ENCODE data around the gene EDEM3. TPM values are rescaled to one million over a fixed set of nuclear protein-coding genes. Genes with fewer than 3 reads are reported as not detected.
A peak's percentile ranks its signal among the peaks of the same experiment; 100 is the strongest.

Gene EDEM3
- total RNA-seq, 2 donors from 2014 or later, result 28.3 to 28.4 TPM

- ATAC-seq (replicated peaks in 1 of 2) (no peak), DNase-seq (no peak)
- H3K9me3 Mint-ChIP-seq, result no peaks in the 10 kb centered on the region
- no peaks in the 10 kb centered on the region for H3K27me3 Mint-ChIP-seq (ENCODE audit: low read depth)
- peaks cover 0 to 2% of the 10 kb centered on the region in 2 donors for H3K36me3 Mint-ChIP-seq (ENCODE audit: insufficient read depth in 2 of 2)
- peak overlapping the region; percentile 3 for H3K27ac Mint-ChIP-seq
- peak overlapping the region in 1 of 2 donors; percentile 1 for H3K4me3 Mint-ChIP-seq
- peaks cover 51% of the 10 kb centered on the region for H3K4me1 Mint-ChIP-seq (ENCODE audit: low read depth)
Observed at GRCh38 chr1:184745110-184745509, 9.5 kb downstream of the EDEM3 start.

GRCh38 chr1:184743062-184743756 lies 11.4 kb downstream of the EDEM3 start:
- peak overlapping the region; percentile 85 for H3K27ac Mint-ChIP-seq
- ATAC-seq (replicated peaks in 1 of 2), result peak; percentile 81 to 87
- H3K36me3 Mint-ChIP-seq (ENCODE audit: insufficient read depth in 2 of 2), result peaks cover 0 to 2% of the 10 kb centered on the region in 2 donors
- no peaks in the 10 kb centered on the region for H3K9me3 Mint-ChIP-seq
- H3K4me1 Mint-ChIP-seq (ENCODE audit: low read depth), result peaks cover 44% of the 10 kb centered on the region
- no peak for DNase-seq
- H3K27me3 Mint-ChIP-seq (ENCODE audit: low read depth), result no peaks in the 10 kb centered on the region
- peak overlapping the region; percentile 8 to 66 for H3K4me3 Mint-ChIP-seq

GRCh38 chr1:184740344-184740743 lies 14.3 kb downstream of the EDEM3 start:
- Mint-ChIP-seq H3K9me3 (no peaks in the 10 kb centered on the region), H3K4me1 (ENCODE audit: low read depth) (peaks cover 27% of the 10 kb centered on the region), H3K27ac (no peak overlapping the region), H3K4me3 (no peak overlapping the region), H3K36me3 (ENCODE audit: insufficient read depth in 2 of 2) (peaks cover 1 to 7% of the 10 kb centered on the region in 2 donors), H3K27me3 (ENCODE audit: low read depth) (no peaks in the 10 kb centered on the region)
- ATAC-seq (replicated peaks in 1 of 2) (no peak), DNase-seq (no peak)

GRCh38 chr1:184739796-184740195 lies 14.9 kb downstream of the EDEM3 start:
- no peak for DNase-seq
- peaks cover 4 to 9% of the 10 kb centered on the region in 2 donors for H3K36me3 Mint-ChIP-seq (ENCODE audit: insufficient read depth in 2 of 2)
- H3K27me3 Mint-ChIP-seq (ENCODE audit: low read depth), result no peaks in the 10 kb centered on the region
- H3K27ac Mint-ChIP-seq, result no peak overlapping the region
- ATAC-seq (replicated peaks in 1 of 2), result no peak
- no peak overlapping the region for H3K4me3 Mint-ChIP-seq
- H3K4me1 Mint-ChIP-seq (ENCODE audit: low read depth), result peaks cover 21% of the 10 kb centered on the region
- H3K9me3 Mint-ChIP-seq, result no peaks in the 10 kb centered on the region

- Mint-ChIP-seq H3K27me3 (ENCODE audit: low read depth) (no peaks in the 10 kb centered on the region), H3K9me3 (no peaks in the 10 kb centered on the region), H3K27ac (no peak overlapping the region), H3K4me3 (no peak overlapping the region), H3K36me3 (ENCODE audit: insufficient read depth in 2 of 2) (peaks cover 4 to 11% of the 10 kb centered on the region in 2 donors), H3K4me1 (ENCODE audit: low read depth) (peaks cover 17% of the 10 kb centered on the region)
- DNase-seq, result no peak
- no peak for ATAC-seq (replicated peaks in 1 of 2)
Observed at GRCh38 chr1:184739070-184739469, 15.6 kb downstream of the EDEM3 start.

- Mint-ChIP-seq H3K4me1 (ENCODE audit: low read depth) (no peaks in the 10 kb centered on the region), H3K27ac (no peak overlapping the region), H3K9me3 (no peaks in the 10 kb centered on the region), H3K4me3 (no peak overlapping the region), H3K27me3 (ENCODE audit: low read depth) (no peaks in the 10 kb centered on the region), H3K36me3 (ENCODE audit: insufficient read depth in 2 of 2) (peaks cover 4 to 13% of the 10 kb centered on the region in 2 donors)
- no peak for DNase-seq
- no peak for ATAC-seq (replicated peaks in 1 of 2)
Observed at GRCh38 chr1:184734980-184735379, 19.7 kb downstream of the EDEM3 start.

- peaks cover 0 to 12% of the 10 kb centered on the region in 2 donors for H3K36me3 Mint-ChIP-seq (ENCODE audit: insufficient read depth in 2 of 2)
- DNase-seq, result no peak
- no peak overlapping the region for H3K27ac Mint-ChIP-seq
- H3K4me1 Mint-ChIP-seq (ENCODE audit: low read depth), result no peaks in the 10 kb centered on the region
- H3K27me3 Mint-ChIP-seq (ENCODE audit: low read depth), result no peaks in the 10 kb centered on the region
- H3K4me3 Mint-ChIP-seq, result no peak overlapping the region
- no peaks in the 10 kb centered on the region for H3K9me3 Mint-ChIP-seq
- ATAC-seq (replicated peaks in 1 of 2), result no peak
Observed at GRCh38 chr1:184724843-184725242, 29.8 kb downstream of the EDEM3 start.

- H3K9me3 Mint-ChIP-seq, result no peaks in the 10 kb centered on the region
- DNase-seq, result no peak
- peaks cover 0 to 13% of the 10 kb centered on the region in 2 donors for H3K36me3 Mint-ChIP-seq (ENCODE audit: insufficient read depth in 2 of 2)
- H3K4me1 Mint-ChIP-seq (ENCODE audit: low read depth), result no peaks in the 10 kb centered on the region
- no peak overlapping the region for H3K4me3 Mint-ChIP-seq
- H3K27ac Mint-ChIP-seq, result no peak overlapping the region
- H3K27me3 Mint-ChIP-seq (ENCODE audit: low read depth), result no peaks in the 10 kb centered on the region
- no peak for ATAC-seq (replicated peaks in 1 of 2)
Observed at GRCh38 chr1:184716158-184716557, 38.5 kb downstream of the EDEM3 start.

GRCh38 chr1:184709418-184709817 lies 45.2 kb downstream of the EDEM3 start:
- no peaks in the 10 kb centered on the region for H3K9me3 Mint-ChIP-seq
- peak overlapping the region; percentile 2 for H3K27ac Mint-ChIP-seq
- no peaks in the 10 kb centered on the region for H3K4me1 Mint-ChIP-seq (ENCODE audit: low read depth)
- H3K36me3 Mint-ChIP-seq (ENCODE audit: insufficient read depth in 2 of 2), result peaks cover 5 to 19% of the 10 kb centered on the region in 2 donors
- no peak overlapping the region for H3K4me3 Mint-ChIP-seq
- no peaks in the 10 kb centered on the region for H3K27me3 Mint-ChIP-seq (ENCODE audit: low read depth)
- ATAC-seq (replicated peaks in 1 of 2), result no peak
- DNase-seq, result no peak

- no peak for DNase-seq
- H3K4me1 Mint-ChIP-seq (ENCODE audit: low read depth), result no peaks in the 10 kb centered on the region
- peak overlapping the region; percentile 25 for H3K27ac Mint-ChIP-seq
- peaks cover 9 to 23% of the 10 kb centered on the region in 2 donors for H3K36me3 Mint-ChIP-seq (ENCODE audit: insufficient read depth in 2 of 2)
- no peaks in the 10 kb centered on the region for H3K9me3 Mint-ChIP-seq
- no peak for ATAC-seq (replicated peaks in 1 of 2)
- H3K4me3 Mint-ChIP-seq, result no peak overlapping the region
- H3K27me3 Mint-ChIP-seq (ENCODE audit: low read depth), result no peaks in the 10 kb centered on the region
Observed at GRCh38 chr1:184708084-184708676, 46.5 kb downstream of the EDEM3 start.

- no peak for DNase-seq
- Mint-ChIP-seq H3K27me3 (ENCODE audit: low read depth) (no peaks in the 10 kb centered on the region), H3K27ac (no peak overlapping the region), H3K9me3 (no peaks in the 10 kb centered on the region), H3K36me3 (ENCODE audit: insufficient read depth in 2 of 2) (peaks cover 11 to 26% of the 10 kb centered on the region in 2 donors), H3K4me1 (ENCODE audit: low read depth) (no peaks in the 10 kb centered on the region), H3K4me3 (no peak overlapping the region)
- no peak for ATAC-seq (replicated peaks in 1 of 2)
Observed at GRCh38 chr1:184705271-184705670, 49.4 kb downstream of the EDEM3 start.

- no peak for DNase-seq
- no peaks in the 10 kb centered on the region for H3K9me3 Mint-ChIP-seq
- no peak overlapping the region for H3K4me3 Mint-ChIP-seq
- H3K36me3 Mint-ChIP-seq (ENCODE audit: insufficient read depth in 2 of 2), result peaks cover 6 to 19% of the 10 kb centered on the region in 2 donors
- H3K27ac Mint-ChIP-seq, result no peak overlapping the region
- no peaks in the 10 kb centered on the region for H3K27me3 Mint-ChIP-seq (ENCODE audit: low read depth)
- H3K4me1 Mint-ChIP-seq (ENCODE audit: low read depth), result no peaks in the 10 kb centered on the region
- ATAC-seq (replicated peaks in 1 of 2), result no peak
Observed at GRCh38 chr1:184701816-184702215, 52.8 kb downstream of the EDEM3 start.

- H3K27me3 Mint-ChIP-seq (ENCODE audit: low read depth), result no peaks in the 10 kb centered on the region
- DNase-seq, result no peak
- no peak for ATAC-seq (replicated peaks in 1 of 2)
- H3K36me3 Mint-ChIP-seq (ENCODE audit: insufficient read depth in 2 of 2), result peaks cover 6 to 20% of the 10 kb centered on the region in 2 donors
- peak overlapping the region; percentile 7 for H3K27ac Mint-ChIP-seq
- H3K9me3 Mint-ChIP-seq, result no peaks in the 10 kb centered on the region
- no peak overlapping the region for H3K4me3 Mint-ChIP-seq
- peaks cover 8% of the 10 kb centered on the region for H3K4me1 Mint-ChIP-seq (ENCODE audit: low read depth)
Observed at GRCh38 chr1:184698969-184699368, 55.7 kb downstream of the EDEM3 start.

- H3K9me3 Mint-ChIP-seq, result no peaks in the 10 kb centered on the region
- no peak overlapping the region for H3K4me3 Mint-ChIP-seq
- DNase-seq (no peak), ATAC-seq (replicated peaks in 1 of 2) (no peak)
- no peak overlapping the region for H3K27ac Mint-ChIP-seq
- H3K36me3 Mint-ChIP-seq (ENCODE audit: insufficient read depth in 2 of 2), result peaks cover 2 to 19% of the 10 kb centered on the region in 2 donors
- H3K4me1 Mint-ChIP-seq (ENCODE audit: low read depth), result peaks cover 8% of the 10 kb centered on the region
- H3K27me3 Mint-ChIP-seq (ENCODE audit: low read depth), result no peaks in the 10 kb centered on the region
Observed at GRCh38 chr1:184698016-184698415, 56.6 kb downstream of the EDEM3 start.

Data from activated T-cell treated with anti-CD3 and anti-CD28 coated beads, Interleukin-2, amount 50 U/mL, for 72 hours (primary cell).